H1 (cell line): ENCODE data around the gene UBE2E2.

Source experiments
- CEBPB ChIP-seq: IDR thresholded peaks from 2 replicates; pipeline ENCODE4 v1.6.1; 2012; ENCODE audit warnings: low read depth, low read length
- CTCF ChIP-seq, 3 experiments: IDR thresholded peaks; 1 replicate in 2 of 3; 2 replicates in 1 of 3; pipeline versions ENCODE4 v1.5.1 to v1.6.1; 2011; ENCODE audit warnings: low read length in 3 of 3, mild to moderate bottlenecking in 3 of 3, inconsistent platforms in 2 of 3, low read depth in 1 of 3, moderate library complexity in 1 of 3; ENCODE audit not compliant: insufficient read depth in 1 of 3; ENCODE audit errors: control extremely low read depth in 1 of 3
- EZH2 ChIP-seq: fragments of 200-600 bp; sonication (generic); IDR thresholded peaks from 2 replicates; pipeline ENCODE4 v1.7.1; 2012; ENCODE audit warnings: low read depth, mild to moderate bottlenecking, moderate library complexity, low read length, inconsistent platforms; ENCODE audit not compliant: severe bottlenecking
- GABPA ChIP-seq: IDR thresholded peaks from 2 replicates; pipeline ENCODE4 v1.6.1; 2011; ENCODE audit warnings: mild to moderate bottlenecking, low read length, moderate library complexity, borderline replicate concordance; ENCODE audit not compliant: insufficient read depth
- POLR2A ChIP-seq, 2 experiments: IDR thresholded peaks; 1 replicate in 1 of 2; 2 replicates in 1 of 2; pipeline ENCODE4 v1.6.1; 2011; ENCODE audit warnings: low read depth in 2 of 2, low read length in 2 of 2, mild to moderate bottlenecking in 2 of 2; ENCODE audit errors: control extremely low read depth in 1 of 2
- POLR2AphosphoS5 ChIP-seq: IDR thresholded peaks from 2 replicates; pipeline ENCODE4 v1.6.1; 2011; ENCODE audit warnings: low read depth, low read length
- TAF1 ChIP-seq: IDR thresholded peaks from 2 replicates; pipeline ENCODE4 v1.6.1; 2011; ENCODE audit warnings: mild to moderate bottlenecking, low read depth, low read length

- no peak for TF ChIP-seq CEBPB
- TF ChIP-seq GABPA: no peak
- TF ChIP-seq TAF1: no peak
- no peak for TF ChIP-seq CTCF (IDR thresholded peaks at IDR 0.05; ENCODE audit: control extremely low read depth in 1 of 3, insufficient read depth in 1 of 3, low read depth in 1 of 3, low read length in 3 of 3)
- no peak for TF ChIP-seq EZH2
- no peak for TF ChIP-seq POLR2A (IDR thresholded peaks at IDR 0.05; ENCODE audit: control extremely low read depth in 1 of 2, low read depth in 2 of 2, low read length in 2 of 2)
- no peak for TF ChIP-seq POLR2AphosphoS5
Observed at GRCh38 chr3:23574822-23575315, 371.7 kb downstream of the UBE2E2 start.
